GM23338 (cell line): ENCODE data around the gene CSTA. TPM values are rescaled to one million over a fixed set of nuclear protein-coding genes. Genes with fewer than 3 reads are reported as not detected.

ENCODE experiments used
- ATAC-seq: fragments of 200-7000 bp; cut with Tn5 transposase; 3 replicates; pipeline ENCODE4 v1.9.1; 2020
- DNase-seq: peaks from one replicate; pipeline ENCODE4 v3.0.0-alpha.2; 2015; ENCODE audit warnings: low spot score
- H2AFZ ChIP-seq: fragments of 200-600 bp; sonication (generic); 2 replicates; pipeline ENCODE4 v1.8.0; 2016; ENCODE audit warnings: antibody characterized with exemption, mild to moderate bottlenecking, moderate library complexity
- H3F3A ChIP-seq: fragments of 200-600 bp; sonication (generic); replicated peaks from 2 replicates; pipeline ENCODE4 v1.8.0; 2017; ENCODE audit warnings: antibody characterized with exemption, mixed run types, low read depth
- H3K27ac ChIP-seq: fragments of 200-600 bp; sonication (generic); 2 replicates; pipeline ENCODE4 v1.6.1; 2016; ENCODE audit warnings: low read depth
- H3K27me3 ChIP-seq: fragments of 200-600 bp; sonication (generic); 2 replicates; pipeline ENCODE4 v1.8.0; 2016; ENCODE audit warnings: mild to moderate bottlenecking, mixed run types, moderate library complexity; ENCODE audit not compliant: insufficient read depth
- H3K36me3 ChIP-seq: fragments of 200-600 bp; sonication (generic); 2 replicates; pipeline ENCODE4 v1.8.0; 2016; ENCODE audit warnings: mild to moderate bottlenecking; ENCODE audit not compliant: insufficient read depth
- H3K4me1 ChIP-seq: fragments of 200-600 bp; sonication (generic); 2 replicates; pipeline ENCODE4 v1.8.0; 2016; ENCODE audit warnings: mild to moderate bottlenecking, moderate library complexity; ENCODE audit not compliant: insufficient read depth
- H3K4me2 ChIP-seq: fragments of 200-600 bp; sonication (generic); 2 replicates; pipeline ENCODE4 v1.7.1; 2017; ENCODE audit warnings: mixed run types
- H3K4me3 ChIP-seq: fragments of 200-600 bp; sonication (generic); 2 replicates; pipeline ENCODE4 v1.6.1; 2016; ENCODE audit warnings: mixed run types
- H3K79me2 ChIP-seq: fragments of 200-600 bp; sonication (generic); replicated peaks from 2 replicates; pipeline ENCODE4 v1.8.0; 2017; ENCODE audit warnings: mild to moderate bottlenecking; ENCODE audit not compliant: insufficient read depth
- H3K9me2 ChIP-seq: fragments of 200-600 bp; sonication (generic); 2 replicates; pipeline ENCODE4 v1.8.0; 2017; ENCODE audit not compliant: insufficient read depth
- H4K20me1 ChIP-seq: fragments of 200-600 bp; sonication (generic); replicated peaks from 2 replicates; pipeline ENCODE4 v1.8.0; 2017; ENCODE audit warnings: mild to moderate bottlenecking; ENCODE audit not compliant: insufficient read depth
- H3K27ac Mint-ChIP-seq: 2 replicates; pipeline ENCODE4 v1.8.0; 2020; ENCODE audit warnings: inconsistent platforms, mild to moderate bottlenecking, moderate library complexity, mixed read lengths
- H3K27me3 Mint-ChIP-seq: 3 replicates; pipeline ENCODE4 v1.8.0; 2022; ENCODE audit warnings: low read depth, mild to moderate bottlenecking, moderate library complexity, mixed read lengths, inconsistent platforms; ENCODE audit not compliant: insufficient read depth, poor library complexity
- H3K36me3 Mint-ChIP-seq: 3 replicates; pipeline ENCODE4 v1.8.0; 2021; ENCODE audit warnings: low read depth, mild to moderate bottlenecking, inconsistent platforms, moderate library complexity, mixed read lengths
- H3K4me1 Mint-ChIP-seq: 3 replicates; pipeline ENCODE4 v1.8.0; 2020; ENCODE audit warnings: mild to moderate bottlenecking, inconsistent platforms, mixed read lengths
- H3K4me3 Mint-ChIP-seq: 3 replicates; pipeline ENCODE4 v1.8.0; 2021; ENCODE audit warnings: moderate library complexity, mild to moderate bottlenecking, inconsistent platforms, mixed read lengths
- H3K9me3 Mint-ChIP-seq: 3 replicates; pipeline ENCODE4 v1.8.0; 2020; ENCODE audit warnings: moderate library complexity, mild to moderate bottlenecking, inconsistent platforms, mixed read lengths
- EZH2phosphoT487 ChIP-seq: fragments of 200-600 bp; sonication (generic); IDR thresholded peaks from one replicate; pipeline ENCODE4 v1.8.1; 2018; ENCODE audit warnings: antibody characterized with exemption; ENCODE audit not compliant: unreplicated experiment
- POLR2AphosphoS5 ChIP-seq: IDR thresholded peaks from 2 replicates; pipeline ENCODE4 v1.6.1; 2016; ENCODE audit warnings: antibody characterized with exemption, low read depth
- ZNF114 ChIP-seq: fragments of 250-450 bp; sonication (Bioruptor Pico); IDR thresholded peaks from 2 replicates; pipeline ENCODE4 v1.5.0; 2020; ENCODE audit warnings: mild to moderate bottlenecking, moderate library complexity
- polyA plus RNA-seq: library from polyadenylated mRNA; unstranded; fragments of >200 nt; fragmentation: Nextera tagmentation; extraction: Ambion mirVana; gene quantifications from 2 replicates; pipeline ENCODE4 v1.2.1, GENCODE V29; 2016
- total RNA-seq: library from RNA; depleted of rRNA; stranded (reverse); fragments of >200 nt; shearing (Covaris generic); gene quantifications from 2 replicates; pipeline ENCODE4 v1.2.3, GENCODE V29; 2014
- TF ChIP-seq, protein P1 (sequence below), 2 experiments: fragments of 200-600 bp in 1 of 2; sonication (generic) in 1 of 2; conservative IDR thresholded peaks; 2 replicates each; pipeline versions ENCODE4 v1.5.1 to v1.6.1; 2016 to 2017; ENCODE audit warnings: antibody characterized with exemption in 2 of 2, low read depth in 2 of 2, mild to moderate bottlenecking in 2 of 2, moderate library complexity in 1 of 2
- TF ChIP-seq, protein P2 (sequence below): fragments of 250-450 bp; sonication (Bioruptor Pico); IDR thresholded peaks from 2 replicates; pipeline ENCODE4 v1.5.0; 2020; ENCODE audit warnings: mild to moderate bottlenecking, moderate library complexity

The CSTA gene
- total and polyA plus RNA-seq, 2 experiments from 2014 or later, result 1.4 TPM; not detected in 1

DNA sequence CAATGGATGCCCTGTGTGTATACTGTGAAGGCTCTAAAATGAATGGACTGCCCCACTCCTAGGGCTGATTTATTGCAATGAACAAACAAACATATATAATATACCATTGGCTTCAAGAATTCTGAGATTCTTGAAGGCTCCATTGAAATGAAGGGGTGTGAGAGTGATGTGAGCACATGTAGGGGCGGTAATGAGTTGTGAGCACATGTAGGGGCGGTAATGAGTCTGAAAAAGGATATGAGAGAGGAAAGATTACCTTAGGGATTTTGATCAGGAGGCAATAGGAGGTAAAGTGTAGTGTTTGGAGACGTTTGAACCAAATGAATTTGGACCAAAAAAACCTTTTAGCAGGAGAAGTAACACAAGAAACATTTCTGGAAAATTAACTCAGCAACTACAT lies 62.7 kb downstream of the CSTA start:
- no peaks in the 10 kb centered on the region for H3K36me3 Mint-ChIP-seq
- ATAC-seq (no peak), DNase-seq (peak; percentile 51)

More for the DNA sequence above, 62.7 kb downstream of the CSTA start:
- Histone ChIP-seq H3K36me3 (no peaks in the 10 kb centered on the region), H3K79me2 (peaks cover 20% of the 10 kb centered on the region), H3K27ac (no peak overlapping the region), H3K27me3 (no peaks in the 10 kb centered on the region), H3K9me2 (no peaks in the 10 kb centered on the region), H2AFZ (no peak overlapping the region), H3K4me3 (no peak overlapping the region), H3K4me2 (no peak overlapping the region), H3F3A (no peaks in the 10 kb centered on the region), H3K4me1 (peaks cover 13% of the 10 kb centered on the region), H4K20me1 (no peaks in the 10 kb centered on the region)
- Mint-ChIP-seq H3K4me1 (peaks cover 8% of the 10 kb centered on the region; the same call in 2 of the 3 replicates), H3K27ac (no peak overlapping the region), H3K9me3 (no peaks in the 10 kb centered on the region), H3K4me3 (no peak overlapping the region), H3K27me3 (peaks cover 1% of the 10 kb centered on the region)
- TF ChIP-seq, protein P1, sequence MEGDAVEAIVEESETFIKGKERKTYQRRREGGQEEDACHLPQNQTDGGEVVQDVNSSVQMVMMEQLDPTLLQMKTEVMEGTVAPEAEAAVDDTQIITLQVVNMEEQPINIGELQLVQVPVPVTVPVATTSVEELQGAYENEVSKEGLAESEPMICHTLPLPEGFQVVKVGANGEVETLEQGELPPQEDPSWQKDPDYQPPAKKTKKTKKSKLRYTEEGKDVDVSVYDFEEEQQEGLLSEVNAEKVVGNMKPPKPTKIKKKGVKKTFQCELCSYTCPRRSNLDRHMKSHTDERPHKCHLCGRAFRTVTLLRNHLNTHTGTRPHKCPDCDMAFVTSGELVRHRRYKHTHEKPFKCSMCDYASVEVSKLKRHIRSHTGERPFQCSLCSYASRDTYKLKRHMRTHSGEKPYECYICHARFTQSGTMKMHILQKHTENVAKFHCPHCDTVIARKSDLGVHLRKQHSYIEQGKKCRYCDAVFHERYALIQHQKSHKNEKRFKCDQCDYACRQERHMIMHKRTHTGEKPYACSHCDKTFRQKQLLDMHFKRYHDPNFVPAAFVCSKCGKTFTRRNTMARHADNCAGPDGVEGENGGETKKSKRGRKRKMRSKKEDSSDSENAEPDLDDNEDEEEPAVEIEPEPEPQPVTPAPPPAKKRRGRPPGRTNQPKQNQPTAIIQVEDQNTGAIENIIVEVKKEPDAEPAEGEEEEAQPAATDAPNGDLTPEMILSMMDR (conservative IDR thresholded peaks at IDR 0.05; ENCODE audit: low read depth in 2 of 2), result peak; percentile 26 to 30
- TF ChIP-seq ZNF114 (CRISPR knock-in tag) (no peak), POLR2AphosphoS5 (no peak), EZH2phosphoT487 (no peak)
- TF ChIP-seq, protein P2, sequence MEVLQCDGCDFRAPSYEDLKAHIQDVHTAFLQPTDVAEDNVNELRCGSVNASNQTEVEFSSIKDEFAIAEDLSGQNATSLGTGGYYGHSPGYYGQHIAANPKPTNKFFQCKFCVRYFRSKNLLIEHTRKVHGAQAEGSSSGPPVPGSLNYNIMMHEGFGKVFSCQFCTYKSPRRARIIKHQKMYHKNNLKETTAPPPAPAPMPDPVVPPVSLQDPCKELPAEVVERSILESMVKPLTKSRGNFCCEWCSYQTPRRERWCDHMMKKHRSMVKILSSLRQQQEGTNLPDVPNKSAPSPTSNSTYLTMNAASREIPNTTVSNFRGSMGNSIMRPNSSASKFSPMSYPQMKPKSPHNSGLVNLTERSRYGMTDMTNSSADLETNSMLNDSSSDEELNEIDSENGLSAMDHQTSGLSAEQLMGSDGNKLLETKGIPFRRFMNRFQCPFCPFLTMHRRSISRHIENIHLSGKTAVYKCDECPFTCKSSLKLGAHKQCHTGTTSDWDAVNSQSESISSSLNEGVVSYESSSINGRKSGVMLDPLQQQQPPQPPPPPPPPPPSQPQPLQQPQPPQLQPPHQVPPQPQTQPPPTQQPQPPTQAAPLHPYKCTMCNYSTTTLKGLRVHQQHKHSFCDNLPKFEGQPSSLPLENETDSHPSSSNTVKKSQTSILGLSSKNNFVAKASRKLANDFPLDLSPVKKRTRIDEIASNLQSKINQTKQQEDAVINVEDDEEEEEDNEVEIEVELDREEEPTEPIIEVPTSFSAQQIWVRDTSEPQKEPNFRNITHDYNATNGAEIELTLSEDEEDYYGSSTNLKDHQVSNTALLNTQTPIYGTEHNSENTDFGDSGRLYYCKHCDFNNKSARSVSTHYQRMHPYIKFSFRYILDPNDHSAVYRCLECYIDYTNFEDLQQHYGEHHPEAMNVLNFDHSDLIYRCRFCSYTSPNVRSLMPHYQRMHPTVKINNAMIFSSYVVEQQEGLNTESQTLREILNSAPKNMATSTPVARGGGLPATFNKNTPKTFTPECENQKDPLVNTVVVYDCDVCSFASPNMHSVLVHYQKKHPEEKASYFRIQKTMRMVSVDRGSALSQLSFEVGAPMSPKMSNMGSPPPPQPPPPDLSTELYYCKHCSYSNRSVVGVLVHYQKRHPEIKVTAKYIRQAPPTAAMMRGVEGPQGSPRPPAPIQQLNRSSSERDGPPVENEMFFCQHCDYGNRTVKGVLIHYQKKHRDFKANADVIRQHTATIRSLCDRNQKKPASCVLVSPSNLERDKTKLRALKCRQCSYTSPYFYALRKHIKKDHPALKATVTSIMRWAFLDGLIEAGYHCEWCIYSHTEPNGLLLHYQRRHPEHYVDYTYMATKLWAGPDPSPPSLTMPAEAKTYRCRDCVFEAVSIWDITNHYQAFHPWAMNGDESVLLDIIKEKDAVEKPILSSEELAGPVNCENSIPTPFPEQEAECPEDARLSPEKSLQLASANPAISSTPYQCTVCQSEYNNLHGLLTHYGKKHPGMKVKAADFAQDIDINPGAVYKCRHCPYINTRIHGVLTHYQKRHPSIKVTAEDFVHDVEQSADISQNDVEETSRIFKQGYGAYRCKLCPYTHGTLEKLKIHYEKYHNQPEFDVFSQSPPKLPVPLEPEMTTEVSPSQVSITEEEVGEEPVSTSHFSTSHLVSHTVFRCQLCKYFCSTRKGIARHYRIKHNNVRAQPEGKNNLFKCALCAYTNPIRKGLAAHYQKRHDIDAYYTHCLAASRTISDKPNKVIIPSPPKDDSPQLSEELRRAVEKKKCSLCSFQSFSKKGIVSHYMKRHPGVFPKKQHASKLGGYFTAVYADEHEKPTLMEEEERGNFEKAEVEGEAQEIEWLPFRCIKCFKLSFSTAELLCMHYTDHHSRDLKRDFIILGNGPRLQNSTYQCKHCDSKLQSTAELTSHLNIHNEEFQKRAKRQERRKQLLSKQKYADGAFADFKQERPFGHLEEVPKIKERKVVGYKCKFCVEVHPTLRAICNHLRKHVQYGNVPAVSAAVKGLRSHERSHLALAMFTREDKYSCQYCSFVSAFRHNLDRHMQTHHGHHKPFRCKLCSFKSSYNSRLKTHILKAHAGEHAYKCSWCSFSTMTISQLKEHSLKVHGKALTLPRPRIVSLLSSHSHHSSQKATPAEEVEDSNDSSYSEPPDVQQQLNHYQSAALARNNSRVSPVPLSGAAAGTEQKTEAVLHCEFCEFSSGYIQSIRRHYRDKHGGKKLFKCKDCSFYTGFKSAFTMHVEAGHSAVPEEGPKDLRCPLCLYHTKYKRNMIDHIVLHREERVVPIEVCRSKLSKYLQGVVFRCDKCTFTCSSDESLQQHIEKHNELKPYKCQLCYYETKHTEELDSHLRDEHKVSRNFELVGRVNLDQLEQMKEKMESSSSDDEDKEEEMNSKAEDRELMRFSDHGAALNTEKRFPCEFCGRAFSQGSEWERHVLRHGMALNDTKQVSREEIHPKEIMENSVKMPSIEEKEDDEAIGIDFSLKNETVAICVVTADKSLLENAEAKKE (CRISPR knock-in tag), result no peak
